Chondrocyte (in vitro differentiated cells): ENCODE data around the gene GET3. TPM values are rescaled to one million over a fixed set of nuclear protein-coding genes. Genes with fewer than 3 reads are reported as not detected.

Experiments
- DNase-seq: peaks from one replicate; pipeline ENCODE4 v3.0.0; 2021; ENCODE audit warnings: mixed read lengths, low spot score
- H3K27ac Mint-ChIP-seq: one replicate; pipeline ENCODE4 v1.8.0; 2021; ENCODE audit warnings: mild to moderate bottlenecking, moderate library complexity, mixed read lengths; ENCODE audit not compliant: unreplicated experiment
- H3K27me3 Mint-ChIP-seq: 2 replicates; pipeline ENCODE4 v1.8.0; 2021; ENCODE audit warnings: low read depth, mixed read lengths
- H3K36me3 Mint-ChIP-seq: 2 replicates; pipeline ENCODE4 v1.8.0; 2021; ENCODE audit warnings: low read depth, mixed read lengths
- H3K4me1 Mint-ChIP-seq: 2 replicates; pipeline ENCODE4 v1.8.0; 2021; ENCODE audit warnings: low read depth, mild to moderate bottlenecking, mixed read lengths
- H3K4me3 Mint-ChIP-seq: one replicate; pipeline ENCODE4 v1.8.0; 2021; ENCODE audit warnings: mild to moderate bottlenecking, moderate library complexity, mixed read lengths; ENCODE audit not compliant: unreplicated experiment
- H3K9me3 Mint-ChIP-seq: 2 replicates; pipeline ENCODE4 v1.8.0; 2021; ENCODE audit warnings: low read depth, mixed read lengths
- total RNA-seq: library from RNA; stranded (reverse); gene quantifications from 3 replicates; pipeline ENCODE4 v1.2.1, GENCODE V29; 2021
- TF ChIP-seq, protein P1 (sequence below): fragments of 200-600 bp; sonication (generic); IDR thresholded peaks from 2 replicates; pipeline ENCODE4 v1.5.0; 2021; ENCODE audit warnings: antibody characterized with exemption, mild to moderate bottlenecking, moderate library complexity

The GET3 gene
- total RNA-seq, 1 donor from 2014 or later, result 48.8 TPM

DNA sequence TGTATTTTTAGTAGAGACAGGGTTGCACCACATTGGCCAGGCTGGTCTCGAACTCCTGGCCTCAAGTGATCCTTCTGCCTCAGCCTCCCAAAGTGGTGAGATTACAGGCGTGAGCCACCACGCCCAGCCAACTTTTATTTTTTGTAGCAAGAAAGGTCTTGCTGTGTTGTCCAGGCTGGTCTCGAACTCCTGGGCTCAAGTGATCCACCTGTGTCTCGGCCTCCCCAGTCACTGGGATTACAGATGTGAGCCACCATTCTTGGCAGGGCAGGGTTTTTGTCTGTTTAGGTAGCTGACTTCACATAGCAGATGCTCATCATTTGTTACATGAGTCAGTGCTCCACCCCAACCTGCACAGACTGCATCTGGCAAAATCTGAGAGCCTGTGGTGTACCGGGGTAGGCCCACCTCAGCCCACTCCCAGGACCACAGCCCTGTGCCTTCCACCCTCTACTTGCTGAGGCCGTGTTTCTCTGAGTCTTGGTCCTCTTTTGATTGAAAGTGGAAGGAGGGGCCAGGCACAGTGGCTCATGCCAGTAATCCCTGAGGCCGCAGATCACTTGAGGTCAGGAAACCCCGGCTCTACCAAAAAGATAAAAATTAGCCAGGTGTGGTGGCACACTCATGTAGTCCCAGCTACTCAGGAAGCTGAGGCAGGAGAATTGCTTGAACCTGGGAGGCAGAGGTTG, 9.4 kb upstream of the GET3 start:
- TF ChIP-seq, protein P1, sequence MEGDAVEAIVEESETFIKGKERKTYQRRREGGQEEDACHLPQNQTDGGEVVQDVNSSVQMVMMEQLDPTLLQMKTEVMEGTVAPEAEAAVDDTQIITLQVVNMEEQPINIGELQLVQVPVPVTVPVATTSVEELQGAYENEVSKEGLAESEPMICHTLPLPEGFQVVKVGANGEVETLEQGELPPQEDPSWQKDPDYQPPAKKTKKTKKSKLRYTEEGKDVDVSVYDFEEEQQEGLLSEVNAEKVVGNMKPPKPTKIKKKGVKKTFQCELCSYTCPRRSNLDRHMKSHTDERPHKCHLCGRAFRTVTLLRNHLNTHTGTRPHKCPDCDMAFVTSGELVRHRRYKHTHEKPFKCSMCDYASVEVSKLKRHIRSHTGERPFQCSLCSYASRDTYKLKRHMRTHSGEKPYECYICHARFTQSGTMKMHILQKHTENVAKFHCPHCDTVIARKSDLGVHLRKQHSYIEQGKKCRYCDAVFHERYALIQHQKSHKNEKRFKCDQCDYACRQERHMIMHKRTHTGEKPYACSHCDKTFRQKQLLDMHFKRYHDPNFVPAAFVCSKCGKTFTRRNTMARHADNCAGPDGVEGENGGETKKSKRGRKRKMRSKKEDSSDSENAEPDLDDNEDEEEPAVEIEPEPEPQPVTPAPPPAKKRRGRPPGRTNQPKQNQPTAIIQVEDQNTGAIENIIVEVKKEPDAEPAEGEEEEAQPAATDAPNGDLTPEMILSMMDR, result no peak
- peaks cover 16% of the 10 kb centered on the region for H3K36me3 Mint-ChIP-seq
- no peaks in the 10 kb centered on the region for H3K9me3 Mint-ChIP-seq
- no peak for DNase-seq
- H3K4me3 Mint-ChIP-seq, result no peak overlapping the region
- H3K4me1 Mint-ChIP-seq, result peaks cover 25% of the 10 kb centered on the region
- H3K27me3 Mint-ChIP-seq, result no peaks in the 10 kb centered on the region
- H3K27ac Mint-ChIP-seq, result no peak overlapping the region

DNA sequence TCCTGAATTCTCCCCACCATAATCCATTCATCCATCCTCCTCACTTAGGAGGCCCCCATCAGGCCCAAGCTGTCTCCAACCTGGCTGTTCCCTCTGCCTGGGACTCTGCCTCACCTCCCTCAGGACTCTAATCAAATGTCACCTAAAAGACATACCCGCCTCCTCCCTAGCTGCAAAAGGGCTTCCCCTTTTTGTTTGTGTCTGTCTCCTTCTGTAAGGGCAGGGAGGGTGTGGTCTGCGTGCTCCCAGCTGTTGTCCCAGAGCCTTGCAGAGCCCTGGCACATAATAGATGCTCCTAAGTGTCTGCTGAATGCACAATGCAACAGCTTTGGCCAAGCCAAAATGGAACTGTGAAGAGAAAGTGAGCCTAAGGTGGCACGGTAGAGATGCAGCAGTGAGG, 7.2 kb upstream of the GET3 start:
- peaks cover 16% of the 10 kb centered on the region for H3K36me3 Mint-ChIP-seq
- H3K9me3 Mint-ChIP-seq, result no peaks in the 10 kb centered on the region
- TF ChIP-seq, protein P1, result no peak
- H3K27me3 Mint-ChIP-seq, result no peaks in the 10 kb centered on the region
- DNase-seq, result no peak
- no peak overlapping the region for H3K4me3 Mint-ChIP-seq
- H3K27ac Mint-ChIP-seq, result no peak overlapping the region
- peaks cover 20% of the 10 kb centered on the region for H3K4me1 Mint-ChIP-seq

DNA sequence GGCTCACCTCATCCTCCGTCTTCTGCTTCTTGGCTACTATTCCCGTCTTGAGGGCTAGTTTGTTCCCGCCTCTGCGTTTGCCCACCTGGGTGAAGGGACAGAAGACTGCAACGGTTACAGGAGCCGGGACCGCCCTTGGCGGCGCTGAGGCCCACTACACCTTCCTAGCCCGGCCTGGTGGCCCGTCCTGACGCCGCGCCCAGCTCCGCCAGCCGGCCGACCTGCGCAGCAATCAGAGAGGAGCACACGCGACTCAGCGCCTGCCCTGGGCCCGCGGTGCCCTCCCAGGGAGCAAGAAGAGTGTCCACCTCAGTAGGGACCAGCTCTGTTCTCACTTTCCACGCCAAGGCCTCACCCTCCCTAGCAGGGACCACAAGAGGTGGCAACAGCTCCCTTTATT, 6.0 kb upstream of the GET3 start:
- Mint-ChIP-seq H3K27ac (no peak overlapping the region), H3K4me3 (no peak overlapping the region)

DNA sequence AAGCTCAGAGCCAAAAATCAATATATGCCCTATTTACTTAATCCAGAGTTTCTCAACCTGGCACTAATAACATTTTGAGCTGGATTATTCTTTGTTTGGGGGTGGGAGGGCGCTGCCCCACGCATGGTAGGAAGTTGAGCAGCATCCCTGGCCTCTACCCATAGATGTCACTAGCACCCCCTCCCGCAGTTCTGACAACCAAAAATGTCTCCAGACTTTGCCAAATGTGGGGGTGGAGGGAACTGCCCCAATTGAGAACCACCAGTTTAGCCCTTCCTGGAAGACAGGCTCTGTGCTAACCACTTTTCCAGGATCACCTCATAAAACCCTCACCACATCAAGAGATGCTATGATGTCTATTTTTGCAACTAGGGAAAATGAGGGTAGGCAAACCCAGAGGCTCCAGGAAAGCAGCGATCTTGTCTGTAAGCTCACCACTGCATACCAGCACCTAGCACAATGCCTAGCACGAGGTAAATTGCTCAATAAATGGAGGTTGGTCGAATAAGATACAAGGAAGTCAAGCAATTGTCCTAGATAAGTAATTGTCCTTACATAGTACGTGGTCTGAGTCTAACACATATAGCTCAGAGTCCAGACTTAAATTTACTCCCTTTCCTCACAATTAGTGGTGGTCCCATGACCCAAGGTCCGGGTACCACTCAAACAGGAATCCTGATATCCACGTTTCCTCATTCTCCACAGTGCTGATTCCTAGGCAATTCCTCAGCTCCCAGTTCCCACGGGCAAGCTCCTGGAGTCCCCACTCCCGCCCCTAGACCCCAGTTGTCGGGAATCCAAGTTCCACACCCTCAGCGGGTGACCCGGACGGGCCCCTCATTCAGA, 3.7 kb upstream of the GET3 start:
- Mint-ChIP-seq H3K36me3 (peaks cover 13% of the 10 kb centered on the region), H3K4me1 (peaks cover 40% of the 10 kb centered on the region), H3K4me3 (peak overlapping the region; percentile 92), H3K27me3 (no peaks in the 10 kb centered on the region), H3K27ac (peak overlapping the region; percentile 95), H3K9me3 (no peaks in the 10 kb centered on the region)
- DNase-seq, result no peak
- TF ChIP-seq, protein P1, result peak; percentile 65

More for the DNA sequence above, 6.0 kb upstream of the GET3 start:
- H3K4me1 Mint-ChIP-seq, result peaks cover 21% of the 10 kb centered on the region
- TF ChIP-seq, protein P1, result no peak
- H3K27me3 Mint-ChIP-seq, result no peaks in the 10 kb centered on the region
- H3K36me3 Mint-ChIP-seq, result peaks cover 16% of the 10 kb centered on the region
- no peak for DNase-seq
- no peaks in the 10 kb centered on the region for H3K9me3 Mint-ChIP-seq

DNA sequence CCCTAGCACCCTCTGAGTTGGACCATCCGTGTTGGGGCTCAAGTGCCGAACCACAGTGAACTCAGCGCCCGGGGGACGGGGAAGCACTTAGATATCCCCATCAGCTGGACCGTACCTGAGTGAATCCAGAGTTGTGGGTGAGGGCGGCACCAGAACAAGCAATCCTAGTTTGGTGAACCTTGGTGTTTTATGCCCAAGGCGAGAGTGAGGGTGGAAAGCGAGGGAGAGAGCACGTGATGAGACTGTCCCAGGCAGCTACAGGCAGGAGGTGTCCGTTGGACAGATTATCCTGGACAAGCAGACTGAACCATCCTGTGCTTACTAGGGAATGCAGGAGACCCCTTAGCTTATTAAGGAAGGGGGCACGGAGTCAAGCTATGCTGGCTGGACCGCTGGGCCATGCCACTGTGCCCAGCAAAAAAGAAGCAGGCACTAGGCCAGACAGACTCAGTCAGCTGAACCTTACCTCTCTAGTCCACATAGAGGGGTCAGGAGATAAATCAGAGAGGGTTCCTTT, 596 bp downstream of the GET3 start:
- H3K36me3 Mint-ChIP-seq, result peaks cover 8% of the 10 kb centered on the region
- TF ChIP-seq, protein P1, result no peak
- H3K9me3 Mint-ChIP-seq, result no peaks in the 10 kb centered on the region
- H3K4me1 Mint-ChIP-seq, result peaks cover 33% of the 10 kb centered on the region
- no peak for DNase-seq
- H3K27me3 Mint-ChIP-seq, result no peaks in the 10 kb centered on the region
- H3K4me3 Mint-ChIP-seq, result peak overlapping the region; percentile 100
- H3K27ac Mint-ChIP-seq, result peak overlapping the region; percentile 99
